ENCODE measurements around the gene ARHGAP25. TPM values are rescaled to one million over a fixed set of nuclear protein-coding genes. Genes with fewer than 3 reads are reported as not detected.

The ARHGAP25 gene
- total RNA-seq, 4 donors from 2014 or later = 4.0 to 11.7 (median 6.9) TPM

GRCh38 chr2:68822207-68822872, 87.7 kb downstream of the ARHGAP25 start:
- WGBS, 2 donors = 87 to 94% methylated on average over 15 of the region's 15 CpGs
- intact Hi-C loops (cut with DNase I) = no loop called here

GRCh38 chr2:68824831-68825230, 90.2 kb downstream of the ARHGAP25 start:
- Histone ChIP-seq H3K36me3 (no peaks in the 10 kb centered on the region), H3K4me1 (peaks cover 13 to 37% of the 10 kb centered on the region in 2 donors), H3K9me3 (no peaks in the 10 kb centered on the region), H3K27ac (no peak overlapping the region), H3K27me3 (no peaks in the 10 kb centered on the region), H3K4me3 (replicated peaks in 1 of 3) (no peak overlapping the region)
- TF ChIP-seq CTCF (IDR thresholded peaks at IDR 0.05) = no peak
- TF ChIP-seq POLR2A (IDR thresholded peaks at IDR 0.05) = no peak
- WGBS, 2 donors = 50 to 52% methylated on average over 2 of the region's 2 CpGs
- DNase-seq = peak in 1 of 2 donors; percentile 18
- intact Hi-C loops (cut with DNase I) = loop anchor here (5.0 kb wide), 1 partner anchor 48 kb away; no protein-coding TSS in a partner anchor

More at GRCh38 chr2:68822207-68822872, 87.7 kb downstream of the ARHGAP25 start:
- H3K27ac ChIP-seq = peak overlapping the region in 1 of 3 donors; percentile 16
- DNase-seq = no peak
- no peak for TF ChIP-seq CTCF (IDR thresholded peaks at IDR 0.05)
- TF ChIP-seq POLR2A (IDR thresholded peaks at IDR 0.05) = no peak
- H3K27me3 ChIP-seq = no peaks in the 10 kb centered on the region
- peaks cover 0 to 19% of the 10 kb centered on the region in 2 donors for H3K4me1 ChIP-seq
- no peaks in the 10 kb centered on the region for H3K36me3 ChIP-seq
- H3K9me3 ChIP-seq = no peaks in the 10 kb centered on the region
- H3K4me3 ChIP-seq (replicated peaks in 1 of 3) = no peak overlapping the region

GRCh38 chr2:68825866-68826265, 91.3 kb downstream of the ARHGAP25 start:
- Histone ChIP-seq H3K4me1 (peaks cover 14 to 40% of the 10 kb centered on the region in 2 donors), H3K9me3 (no peaks in the 10 kb centered on the region), H3K36me3 (no peaks in the 10 kb centered on the region), H3K27me3 (no peaks in the 10 kb centered on the region), H3K4me3 (replicated peaks in 1 of 3) (no peak overlapping the region), H3K27ac (no peak overlapping the region)
- intact Hi-C loops (cut with DNase I) = loop anchor here (5.0 kb wide), 1 partner anchor 49 kb away; no protein-coding TSS in a partner anchor
- TF ChIP-seq CTCF (IDR thresholded peaks at IDR 0.05) = no peak
- no peak for DNase-seq
- WGBS, 2 donors = 84 to 85% methylated on average over 5 of the region's 5 CpGs

GRCh38 chr2:68827666-68828065, 93.1 kb downstream of the ARHGAP25 start:
- H3K4me3 ChIP-seq (replicated peaks in 1 of 3) = no peak overlapping the region
- DNase-seq = no peak
- TF ChIP-seq POLR2A (IDR thresholded peaks at IDR 0.05) = no peak
- no peak for TF ChIP-seq CTCF (IDR thresholded peaks at IDR 0.05)
- WGBS, 2 donors = 94 to 98% methylated on average over 4 of the region's 4 CpGs
- H3K36me3 ChIP-seq = no peaks in the 10 kb centered on the region
- H3K9me3 ChIP-seq = no peaks in the 10 kb centered on the region
- H3K27ac ChIP-seq = no peak overlapping the region
- peaks cover 14 to 54% of the 10 kb centered on the region in 2 donors for H3K4me1 ChIP-seq
- intact Hi-C loops (cut with DNase I) = loop anchor here (5.0 kb wide), 1 partner anchor 50 kb away; no protein-coding TSS in a partner anchor
- no peaks in the 10 kb centered on the region for H3K27me3 ChIP-seq

Measured in thyroid gland (tissue), 4 donors.